ENCODE data around the gene TCF4.

Gene TCF4

GRCh38 chr18:55529581-55529980 lies 58.4 kb downstream of the TCF4 start:
- TF ChIP-seq CTCF (IDR thresholded peaks at IDR 0.05; ENCODE audit: low read depth, low read length): no peak
- H3K4me3 ChIP-seq (ENCODE audit: low read depth, low read length): no peak overlapping the region
- no peak for DNase-seq (ENCODE audit: low read depth, low spot score)
- in situ Hi-C loops (cut with HindIII; ENCODE audit: low sequenced_read_pairs): no loop called here

- no peak for DNase-seq (ENCODE audit: low read depth, low spot score)
- no peak for TF ChIP-seq CTCF (IDR thresholded peaks at IDR 0.05; ENCODE audit: low read depth, low read length)
- in situ Hi-C loops (cut with HindIII; ENCODE audit: low sequenced_read_pairs): no loop called here
- H3K4me3 ChIP-seq (ENCODE audit: low read depth, low read length): no peak overlapping the region
Measured at GRCh38 chr18:55525845-55526244, 62.1 kb downstream of the TCF4 start.

GRCh38 chr18:55524353-55525073 lies 63.5 kb downstream of the TCF4 start:
- in situ Hi-C loops (cut with HindIII; ENCODE audit: low sequenced_read_pairs): no loop called here
- DNase-seq (ENCODE audit: low read depth, low spot score): no peak
- no peak overlapping the region for H3K4me3 ChIP-seq (ENCODE audit: low read depth, low read length)
- no peak for TF ChIP-seq CTCF (IDR thresholded peaks at IDR 0.05; ENCODE audit: low read depth, low read length)

GRCh38 chr18:55523001-55523400 lies 65.0 kb downstream of the TCF4 start:
- in situ Hi-C loops (cut with HindIII; ENCODE audit: low sequenced_read_pairs): no loop called here
- H3K4me3 ChIP-seq (ENCODE audit: low read depth, low read length): no peak overlapping the region
- no peak for TF ChIP-seq CTCF (IDR thresholded peaks at IDR 0.05; ENCODE audit: low read depth, low read length)
- DNase-seq (ENCODE audit: low read depth, low spot score): no peak

- TF ChIP-seq CTCF (IDR thresholded peaks at IDR 0.05; ENCODE audit: low read depth, low read length): peak; percentile 37
- no peak overlapping the region for H3K4me3 ChIP-seq (ENCODE audit: low read depth, low read length)
- no peak for DNase-seq (ENCODE audit: low read depth, low spot score)
- in situ Hi-C loops (cut with HindIII; ENCODE audit: low sequenced_read_pairs): no loop called here
Measured at GRCh38 chr18:55522011-55522410, 66.0 kb downstream of the TCF4 start.

GRCh38 chr18:55517055-55517454 lies 70.9 kb downstream of the TCF4 start:
- no peak for DNase-seq (ENCODE audit: low read depth, low spot score)
- TF ChIP-seq CTCF (IDR thresholded peaks at IDR 0.05; ENCODE audit: low read depth, low read length): no peak
- no peak overlapping the region for H3K4me3 ChIP-seq (ENCODE audit: low read depth, low read length)
- in situ Hi-C loops (cut with HindIII; ENCODE audit: low sequenced_read_pairs): no loop called here

All from astrocyte of the spinal cord (primary cell).